GM21529 (cell line): ENCODE measurements around the gene FHIT.

ENCODE experiments used
- ATAC-seq: cut with Tn5 transposase; IDR thresholded peaks from one replicate; pipeline ENCODE4 v1.9.1; 2021; ENCODE audit not compliant: unreplicated experiment

The FHIT gene

GRCh38 chr3:60149501-60149900 lies 1101.8 kb downstream of the FHIT start:
- no peak for ATAC-seq

- no peak for ATAC-seq
Measured at GRCh38 chr3:60147249-60147950, 1103.9 kb downstream of the FHIT start.

- no peak for ATAC-seq
Measured at GRCh38 chr3:60146121-60146520, 1105.1 kb downstream of the FHIT start.

- no peak for ATAC-seq
Measured at GRCh38 chr3:60144071-60144470, 1107.2 kb downstream of the FHIT start.

GRCh38 chr3:60142009-60142408 lies 1109.2 kb downstream of the FHIT start:
- ATAC-seq = no peak

- no peak for ATAC-seq
Measured at GRCh38 chr3:60140160-60140559, 1111.1 kb downstream of the FHIT start.

GRCh38 chr3:60136601-60137000 lies 1114.7 kb downstream of the FHIT start:
- no peak for ATAC-seq

- ATAC-seq = no peak
Measured at GRCh38 chr3:60135474-60135873, 1115.8 kb downstream of the FHIT start.

- ATAC-seq = no peak
Measured at GRCh38 chr3:60133269-60134162, 1117.7 kb downstream of the FHIT start.

GRCh38 chr3:60131618-60132017 lies 1119.6 kb downstream of the FHIT start:
- no peak for ATAC-seq

GRCh38 chr3:60126511-60127304 lies 1124.5 kb downstream of the FHIT start:
- ATAC-seq = no peak

GRCh38 chr3:60125686-60126085 lies 1125.6 kb downstream of the FHIT start:
- ATAC-seq = no peak

- no peak for ATAC-seq
Measured at GRCh38 chr3:60120245-60120644, 1131.0 kb downstream of the FHIT start.

GRCh38 chr3:60114191-60114590 lies 1137.1 kb downstream of the FHIT start:
- ATAC-seq = no peak

- no peak for ATAC-seq
Measured at GRCh38 chr3:60107275-60107674, 1144.0 kb downstream of the FHIT start.

GRCh38 chr3:60102154-60102553 lies 1149.1 kb downstream of the FHIT start:
- ATAC-seq = no peak

- no peak for ATAC-seq
Measured at GRCh38 chr3:60101621-60102020, 1149.6 kb downstream of the FHIT start.

- no peak for ATAC-seq
Measured at GRCh38 chr3:60096403-60096802, 1154.8 kb downstream of the FHIT start.

- ATAC-seq = no peak
Measured at GRCh38 chr3:60095930-60096329, 1155.3 kb downstream of the FHIT start.

- no peak for ATAC-seq
Measured at GRCh38 chr3:60095516-60095915, 1155.7 kb downstream of the FHIT start.

- ATAC-seq = no peak
Measured at GRCh38 chr3:60094392-60094947, 1156.8 kb downstream of the FHIT start.
